IMR-90 (cell line): ENCODE measurements around the gene IWS1. TPM values are rescaled to one million over a fixed set of nuclear protein-coding genes. Genes with fewer than 3 reads are reported as not detected.

Experiments
- ATAC-seq: fragments of 200-7000 bp; cut with Tn5 transposase; 2 replicates; pipeline ENCODE4 v1.9.1; 2020; ENCODE audit warnings: low read depth, mild to moderate bottlenecking, moderate library complexity
- BruUV-seq: library from RNA; stranded (reverse); fragments of 400-500 nt; replicated peaks from 2 replicates; lab custom pipeline; 2021; lab: Mats Ljungman, UMichigan
- CTCF ChIA-PET: fragments of 300-600 bp; formaldehyde crosslinking; extraction: SDS; loops from one replicate; lab custom pipeline; 2021; ENCODE audit warnings: antibody characterized with exemption; lab: Yijun Ruan, JAX
- POLR2A ChIA-PET: fragments of 300-600 bp; sonication (Branson Sonifier 250); formaldehyde crosslinking; loops from one replicate; lab custom pipeline; 2022; ENCODE audit warnings: antibody characterized with exemption; ENCODE audit not compliant: unreplicated experiment; lab: Charles Lee
- DNase-seq: peaks from one replicate; pipeline ENCODE4 v3.0.0; 2013
- H2AFZ ChIP-seq: replicated peaks from 2 replicates; pipeline ENCODE3; 2013; ENCODE audit warnings: low read length, mild to moderate bottlenecking; ENCODE audit not compliant: poor library complexity
- H2AK5ac ChIP-seq: 2 replicates; pipeline ENCODE4 v1.6.1; 2013; ENCODE audit warnings: low read depth, low read length, inconsistent platforms
- H2AK9ac ChIP-seq: replicated peaks from 2 replicates; pipeline ENCODE3; 2013; ENCODE audit warnings: mild to moderate bottlenecking, low read depth, low read length, moderate library complexity; ENCODE audit not compliant: poor library complexity
- H2BK120ac ChIP-seq: 2 replicates; pipeline ENCODE4 v1.6.1; 2013; ENCODE audit warnings: low read depth, low read length, inconsistent platforms
- H2BK15ac ChIP-seq: 3 replicates; pipeline ENCODE4 v1.6.1; 2013; ENCODE audit warnings: low read depth, low read length, inconsistent platforms
- H2BK20ac ChIP-seq: 2 replicates; pipeline ENCODE4 v1.6.1; 2013; ENCODE audit warnings: low read depth, mild to moderate bottlenecking, inconsistent platforms, low read length, moderate library complexity
- H2BK5ac ChIP-seq: 2 replicates; pipeline ENCODE4 v1.6.1; 2013; ENCODE audit warnings: mild to moderate bottlenecking, low read depth, low read length, inconsistent platforms; ENCODE audit not compliant: poor library complexity, severe bottlenecking
- H3K14ac ChIP-seq: replicated peaks from 2 replicates; pipeline ENCODE4 v1.6.1; 2013; ENCODE audit warnings: low read depth, low read length, inconsistent platforms
- H3K18ac ChIP-seq: 2 replicates; pipeline ENCODE4 v1.6.1; 2013; ENCODE audit warnings: low read depth, low read length, control low read depth
- H3K23ac ChIP-seq: 2 replicates; pipeline ENCODE4 v1.6.1; 2013; ENCODE audit warnings: low read depth, low read length, inconsistent platforms
- H3K27ac ChIP-seq: 2 replicates; pipeline ENCODE4 v1.5.1; 2013; ENCODE audit warnings: mild to moderate bottlenecking, control low read depth, low read length; ENCODE audit not compliant: insufficient read depth
- H3K27me3 ChIP-seq: 2 replicates; pipeline ENCODE4 v1.6.1; 2013; ENCODE audit warnings: low read length; ENCODE audit not compliant: control insufficient read depth, insufficient read depth
- H3K36me3 ChIP-seq: 2 replicates; pipeline ENCODE4 v1.6.1; 2013; ENCODE audit warnings: low read length, mixed read lengths; ENCODE audit not compliant: control insufficient read depth, insufficient read depth
- H3K4ac ChIP-seq: 2 replicates; pipeline ENCODE4 v1.6.1; 2013; ENCODE audit warnings: low read depth, low read length, inconsistent platforms
- H3K4me1 ChIP-seq: 2 replicates; pipeline ENCODE4 v1.6.1; 2013; ENCODE audit warnings: low read length, mixed read lengths; ENCODE audit not compliant: control insufficient read depth, insufficient read depth
- H3K4me2 ChIP-seq: 2 replicates; pipeline ENCODE4 v1.6.1; 2013; ENCODE audit warnings: low read depth, mild to moderate bottlenecking, control low read depth, low read length, moderate library complexity
- H3K4me3 ChIP-seq: 2 replicates; pipeline ENCODE4 v1.5.1; 2013; ENCODE audit warnings: low read depth, mild to moderate bottlenecking, control low read depth, low read length, moderate library complexity; ENCODE audit not compliant: insufficient read depth
- H3K56ac ChIP-seq: 2 replicates; pipeline ENCODE4 v1.6.1; 2013; ENCODE audit warnings: low read length, inconsistent platforms; ENCODE audit not compliant: insufficient read depth; ENCODE audit errors: extremely low read depth
- H3K79me1 ChIP-seq, 2 experiments: 2 replicates each; pipeline ENCODE4 v1.6.1; 2013; ENCODE audit warnings: low read length in 2 of 2, inconsistent platforms in 1 of 2, low read depth in 1 of 2
- H3K9ac ChIP-seq: 2 replicates; pipeline ENCODE4 v1.6.1; 2013; ENCODE audit warnings: low read depth, low read length, control low read depth
- H3K9me1 ChIP-seq: 2 replicates; pipeline ENCODE4 v1.6.1; 2013; ENCODE audit warnings: low read length, inconsistent platforms; ENCODE audit not compliant: insufficient read depth
- H3K9me3 ChIP-seq: 2 replicates; pipeline ENCODE4 v1.6.1; 2013; ENCODE audit warnings: low read length; ENCODE audit not compliant: control insufficient read depth, insufficient read depth
- H4K20me1 ChIP-seq: 2 replicates; pipeline ENCODE4 v1.6.1; 2013; ENCODE audit warnings: low read length, inconsistent platforms; ENCODE audit not compliant: insufficient read depth
- H4K5ac ChIP-seq: 2 replicates; pipeline ENCODE4 v1.6.1; 2013; ENCODE audit warnings: mild to moderate bottlenecking, low read depth, low read length, control low read depth
- H4K8ac ChIP-seq, 2 experiments: 2 replicates each; pipeline ENCODE4 v1.6.1; 2013; ENCODE audit warnings: low read depth in 2 of 2, low read length in 2 of 2, control low read depth in 1 of 2, inconsistent platforms in 1 of 2
- H4K91ac ChIP-seq: 2 replicates; pipeline ENCODE4 v1.6.1; 2013; ENCODE audit warnings: low read depth, low read length, inconsistent platforms; ENCODE audit not compliant: insufficient read depth
- BHLHE40 ChIP-seq: fragments of 150-350 bp; IDR thresholded peaks from 2 replicates; pipeline ENCODE4 v1.6.1; 2016; ENCODE audit warnings: mild to moderate bottlenecking, low read depth, low read length
- CEBPB ChIP-seq: IDR thresholded peaks from 2 replicates; pipeline ENCODE4 v1.6.1; 2012; ENCODE audit warnings: low read depth, low read length, improper control_type of control experiment
- CHD1 ChIP-seq: IDR thresholded peaks from 2 replicates; pipeline ENCODE4 v1.6.1; 2012; ENCODE audit warnings: low read depth, low read length, improper control_type of control experiment
- CTCF ChIP-seq: conservative IDR thresholded peaks from 2 replicates; pipeline ENCODE4 v1.5.1; 2012; ENCODE audit warnings: mild to moderate bottlenecking, low read depth, low read length, improper control_type of control experiment
- ELK1 ChIP-seq: fragments of 150-350 bp; IDR thresholded peaks from 2 replicates; pipeline ENCODE4 v1.6.1; 2016; ENCODE audit warnings: low read depth, mild to moderate bottlenecking, low read length, moderate library complexity, borderline replicate concordance
- FOS ChIP-seq: fragments of 150-350 bp; IDR thresholded peaks from 2 replicates; pipeline ENCODE4 v1.6.1; 2016; ENCODE audit warnings: low read depth, low read length
- MAFK ChIP-seq: IDR thresholded peaks from 2 replicates; pipeline ENCODE4 v1.6.1; 2012; ENCODE audit warnings: low read depth, low read length, improper control_type of control experiment
- MAZ ChIP-seq: IDR thresholded peaks from 2 replicates; pipeline ENCODE4 v1.6.1; 2012; ENCODE audit warnings: low read depth, mild to moderate bottlenecking, low read length, improper control_type of control experiment, moderate library complexity, borderline replicate concordance
- MXI1 ChIP-seq: IDR thresholded peaks from 2 replicates; pipeline ENCODE4 v1.6.1; 2012; ENCODE audit warnings: low read depth, mild to moderate bottlenecking, low read length, moderate library complexity, borderline replicate concordance
- NFE2L2 ChIP-seq: fragments of 150-350 bp; IDR thresholded peaks from 2 replicates; pipeline ENCODE4 v1.6.1; 2016; ENCODE audit warnings: low read depth, mild to moderate bottlenecking, low read length
- POLR2A ChIP-seq: IDR thresholded peaks from 2 replicates; pipeline ENCODE4 v1.6.1; 2012; ENCODE audit warnings: mild to moderate bottlenecking, low read depth, low read length
- RAD21 ChIP-seq: IDR thresholded peaks from 2 replicates; pipeline ENCODE4 v1.6.1; 2012; ENCODE audit warnings: low read length, improper control_type of control experiment
- RCOR1 ChIP-seq: IDR thresholded peaks from 2 replicates; pipeline ENCODE4 v1.6.1; 2012; ENCODE audit warnings: mild to moderate bottlenecking, low read length, improper control_type of control experiment; ENCODE audit not compliant: insufficient replicate concordance
- RFX5 ChIP-seq: IDR thresholded peaks from 2 replicates; pipeline ENCODE4 v1.8.0; 2012; ENCODE audit warnings: low read depth, mild to moderate bottlenecking, low read length, moderate library complexity
- SMC3 ChIP-seq: fragments of 150-350 bp; IDR thresholded peaks from 2 replicates; pipeline ENCODE4 v1.6.1; 2016; ENCODE audit warnings: low read depth, mild to moderate bottlenecking, antibody characterized with exemption, low read length, moderate library complexity
- USF2 ChIP-seq: fragments of 150-350 bp; IDR thresholded peaks from 2 replicates; pipeline ENCODE4 v1.6.1; 2017; ENCODE audit warnings: mild to moderate bottlenecking, antibody characterized with exemption, low read length, low read depth
- WGBS, 2 experiments: methylation state at CpG; one replicate each; pipeline versions ENCODE4 v1.1.5 to v1.1.7; 2013; ENCODE audit warnings: missing lambda C conversion rate in 2 of 2; ENCODE audit not compliant: insufficient read length in 1 of 2; ENCODE audit errors: extremely low coverage in 2 of 2; 5-methylcytosine and 5-hydroxymethylcytosine counted together
- dilution Hi-C: fragments of 300-500 bp; cut with HindIII; formaldehyde crosslinking; loops from one replicate; pipeline ENCODE4 v1.14.3; 2018; ENCODE audit warnings: low sequenced_read_pairs; ENCODE audit not compliant: unreplicated experiment
- in situ Hi-C: fragments of 300-500 bp; cut with MboI; formaldehyde crosslinking; loops from 3 replicates; pipeline ENCODE4 v1.14.3; 2019; ENCODE audit warnings: low sequenced_read_pairs, inconsistent platforms, mixed read lengths
- intact Hi-C: fragments of 100-400 bp; cut with micrococcal nuclease; formaldehyde crosslinking; loops from 2 replicates; pipeline ENCODE4 v1.10.0; 2022
- polyA plus RNA-seq, 3 experiments: library from polyadenylated mRNA; depleted of rRNA; stranded (reverse); fragments of >200 nt; gene quantifications; 2 replicates each; pipeline ENCODE4 v1.2.3, GENCODE V29; 2012; ENCODE audit warnings: low replicate concordance in 1 of 3
- total RNA-seq: library from RNA; depleted of rRNA; stranded (reverse); fragments of >200 nt; gene quantifications from 2 replicates; pipeline ENCODE4 v1.2.3, GENCODE V29; 2012

IWS1 gene
- total and polyA plus RNA-seq, 2 of the 4 experiments (the other 2 are of a cell fraction), result 31.5 to 52.5 TPM

- Histone ChIP-seq H2AFZ (no peak overlapping the region), H4K5ac (no peak overlapping the region), H3K27ac (no peak overlapping the region), H3K56ac (no peak overlapping the region), H3K9ac (no peak overlapping the region), H2BK120ac (no peak overlapping the region), H2BK20ac (no peak overlapping the region), H2AK9ac (no peak overlapping the region), H3K27me3 (no peaks in the 10 kb centered on the region), H3K9me3 (no peaks in the 10 kb centered on the region), H3K18ac (no peak overlapping the region), H3K9me1 (no peaks in the 10 kb centered on the region; the same call in 1 of the 2 replicates), H3K14ac (no peak overlapping the region), H3K4me2 (no peak overlapping the region), H3K4ac (no peak overlapping the region), H3K79me1 (no peaks in the 10 kb centered on the region), H3K23ac (no peak overlapping the region; the same call in 1 of the 2 replicates), H2AK5ac (0 out of 2 replicates have a peak overlapping the region, but pooled peaks have one; percentile 21), H3K4me1 (0 out of 2 replicates have a peak, but pooled peaks cover 4% of the 10 kb centered on the region), H3K4me3 (no peak overlapping the region), H4K20me1 (no peaks in the 10 kb centered on the region), H3K36me3 (no peaks in the 10 kb centered on the region), H4K8ac (no peak overlapping the region), H2BK15ac (no peak overlapping the region), H4K91ac (no peak overlapping the region), H2BK5ac (no peak overlapping the region)
- BruUV-seq, result no TSS peak
- peak; percentile 5 for DNase-seq
- ATAC-seq, result no peak
- 61% methylated on average over 4 of the region's 6 CpGs; no CpG with 5 or more reads in 1 of the 2 experiments for WGBS, 2 experiments
- dilution Hi-C loops (no loop called here), in situ Hi-C loops (no loop called here), intact Hi-C loops (no loop called here)
- no peak for TF ChIP-seq CTCF
- no peak for TF ChIP-seq NFE2L2
- TF ChIP-seq POLR2A, result no peak
- TF ChIP-seq ELK1, result no peak
- no peak for TF ChIP-seq CHD1
- no peak for TF ChIP-seq FOS
- TF ChIP-seq MAFK, result no peak
- no peak for TF ChIP-seq RAD21
- no peak for TF ChIP-seq BHLHE40
- no peak for TF ChIP-seq MAZ
- TF ChIP-seq MXI1, result no peak
- no peak for TF ChIP-seq RCOR1
- TF ChIP-seq SMC3, result no peak
- no peak for TF ChIP-seq RFX5
- TF ChIP-seq USF2, result no peak
- TF ChIP-seq CEBPB, result no peak
- ChIA-PET POLR2A (no interaction called here), CTCF (no interaction called here)
Measured at GRCh38 chr2:127451981-127452380, 74.3 kb downstream of the IWS1 start.
